OCI-LY1 (cell line): ENCODE measurements around the gene MSL3B.

Experiments used
- EZH2 ChIP-seq: fragments of 200-600 bp; sonication (generic), shearing (Covaris generic); IDR thresholded peaks from 2 replicates; pipeline ENCODE4 v1.8.0; 2017; ENCODE audit warnings: borderline replicate concordance, mixed run types, mild to moderate bottlenecking, antibody characterized with exemption, low read length, moderate library complexity, mixed read lengths
- TF ChIP-seq, protein P1 (sequence below): fragments of 200-600 bp; sonication (generic), shearing (Covaris generic); IDR thresholded peaks from 2 replicates; pipeline ENCODE4 v1.5.1; 2017; ENCODE audit warnings: mild to moderate bottlenecking, antibody characterized with exemption, low read length, moderate library complexity, mixed read lengths

GRCh38 chr2:233867993-233868532 is at the start of gene MSL3B:
- no peak for TF ChIP-seq EZH2
- TF ChIP-seq, protein P1, sequence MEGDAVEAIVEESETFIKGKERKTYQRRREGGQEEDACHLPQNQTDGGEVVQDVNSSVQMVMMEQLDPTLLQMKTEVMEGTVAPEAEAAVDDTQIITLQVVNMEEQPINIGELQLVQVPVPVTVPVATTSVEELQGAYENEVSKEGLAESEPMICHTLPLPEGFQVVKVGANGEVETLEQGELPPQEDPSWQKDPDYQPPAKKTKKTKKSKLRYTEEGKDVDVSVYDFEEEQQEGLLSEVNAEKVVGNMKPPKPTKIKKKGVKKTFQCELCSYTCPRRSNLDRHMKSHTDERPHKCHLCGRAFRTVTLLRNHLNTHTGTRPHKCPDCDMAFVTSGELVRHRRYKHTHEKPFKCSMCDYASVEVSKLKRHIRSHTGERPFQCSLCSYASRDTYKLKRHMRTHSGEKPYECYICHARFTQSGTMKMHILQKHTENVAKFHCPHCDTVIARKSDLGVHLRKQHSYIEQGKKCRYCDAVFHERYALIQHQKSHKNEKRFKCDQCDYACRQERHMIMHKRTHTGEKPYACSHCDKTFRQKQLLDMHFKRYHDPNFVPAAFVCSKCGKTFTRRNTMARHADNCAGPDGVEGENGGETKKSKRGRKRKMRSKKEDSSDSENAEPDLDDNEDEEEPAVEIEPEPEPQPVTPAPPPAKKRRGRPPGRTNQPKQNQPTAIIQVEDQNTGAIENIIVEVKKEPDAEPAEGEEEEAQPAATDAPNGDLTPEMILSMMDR, result no peak
